Ectodermal cell (in vitro differentiated cells): ENCODE measurements around the gene GIN1. TPM values are rescaled to one million over a fixed set of nuclear protein-coding genes. Genes with fewer than 3 reads are reported as not detected.
"Not testable (repeated sequence)": the region's sequence is repeated elsewhere in the genome, so short reads cannot be mapped to it uniquely, and the experiment has no call there.

Experiments used
- H3K27ac ChIP-seq: 2 replicates; pipeline ENCODE4 v1.7.0; 2013; ENCODE audit warnings: mild to moderate bottlenecking, low read depth, low read length; ENCODE audit not compliant: insufficient read depth, poor library complexity, severe bottlenecking
- H3K27me3 ChIP-seq: 2 replicates; pipeline ENCODE4 v1.7.0; 2013; ENCODE audit warnings: mild to moderate bottlenecking, low read length; ENCODE audit not compliant: insufficient read depth, control insufficient read depth, poor library complexity, severe bottlenecking
- H3K36me3 ChIP-seq: one replicate; pipeline ENCODE4 v1.7.0; 2013; ENCODE audit warnings: low read length; ENCODE audit not compliant: control insufficient read depth, insufficient read depth
- H3K4me1 ChIP-seq: one replicate; pipeline ENCODE4 v1.7.0; 2013; ENCODE audit warnings: low read length; ENCODE audit not compliant: control insufficient read depth, insufficient read depth
- H3K4me3 ChIP-seq: 2 replicates; pipeline ENCODE4 v1.7.0; 2013; ENCODE audit warnings: low read depth, low read length, control low read depth; ENCODE audit not compliant: insufficient read depth
- H3K9me3 ChIP-seq: 2 replicates; pipeline ENCODE4 v1.7.0; 2013; ENCODE audit warnings: mild to moderate bottlenecking, low read length, moderate library complexity; ENCODE audit not compliant: control insufficient read depth
- WGBS, 2 experiments: methylation state at CpG; one replicate each; pipeline ENCODE4 v1.1.7; 2013; ENCODE audit warnings: missing lambda C conversion rate in 2 of 2; 5-methylcytosine and 5-hydroxymethylcytosine counted together
- polyA plus RNA-seq, 4 experiments: library from polyadenylated mRNA; stranded (reverse); fragments of 50-300 nt; gene quantifications; one replicate each; pipeline ENCODE4 v1.2.3, GENCODE V29; 2013

Gene GIN1, protein sequence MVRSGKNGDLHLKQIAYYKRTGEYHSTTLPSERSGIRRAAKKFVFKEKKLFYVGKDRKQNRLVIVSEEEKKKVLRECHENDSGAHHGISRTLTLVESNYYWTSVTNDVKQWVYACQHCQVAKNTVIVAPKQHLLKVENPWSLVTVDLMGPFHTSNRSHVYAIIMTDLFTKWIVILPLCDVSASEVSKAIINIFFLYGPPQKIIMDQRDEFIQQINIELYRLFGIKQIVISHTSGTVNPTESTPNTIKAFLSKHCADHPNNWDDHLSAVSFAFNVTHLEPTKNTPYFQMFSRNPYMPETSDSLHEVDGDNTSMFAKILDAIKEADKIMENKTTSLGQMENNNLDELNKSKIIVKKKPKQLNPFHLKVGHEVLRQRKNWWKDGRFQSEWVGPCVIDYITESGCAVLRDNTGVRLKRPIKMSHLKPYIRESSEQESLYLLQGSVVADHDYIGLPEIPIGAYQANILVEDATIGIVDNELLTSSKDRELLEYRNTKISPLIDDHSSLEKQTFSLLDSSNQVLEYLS
- polyA plus RNA-seq (2013, experiment 1 of 4): 12.7 TPM
- polyA plus RNA-seq (2013, experiment 2 of 4): 10.4 TPM
- polyA plus RNA-seq (2013, experiment 3 of 4): 11.5 TPM
- 11.1 TPM for polyA plus RNA-seq (2013, experiment 4 of 4)

DNA sequence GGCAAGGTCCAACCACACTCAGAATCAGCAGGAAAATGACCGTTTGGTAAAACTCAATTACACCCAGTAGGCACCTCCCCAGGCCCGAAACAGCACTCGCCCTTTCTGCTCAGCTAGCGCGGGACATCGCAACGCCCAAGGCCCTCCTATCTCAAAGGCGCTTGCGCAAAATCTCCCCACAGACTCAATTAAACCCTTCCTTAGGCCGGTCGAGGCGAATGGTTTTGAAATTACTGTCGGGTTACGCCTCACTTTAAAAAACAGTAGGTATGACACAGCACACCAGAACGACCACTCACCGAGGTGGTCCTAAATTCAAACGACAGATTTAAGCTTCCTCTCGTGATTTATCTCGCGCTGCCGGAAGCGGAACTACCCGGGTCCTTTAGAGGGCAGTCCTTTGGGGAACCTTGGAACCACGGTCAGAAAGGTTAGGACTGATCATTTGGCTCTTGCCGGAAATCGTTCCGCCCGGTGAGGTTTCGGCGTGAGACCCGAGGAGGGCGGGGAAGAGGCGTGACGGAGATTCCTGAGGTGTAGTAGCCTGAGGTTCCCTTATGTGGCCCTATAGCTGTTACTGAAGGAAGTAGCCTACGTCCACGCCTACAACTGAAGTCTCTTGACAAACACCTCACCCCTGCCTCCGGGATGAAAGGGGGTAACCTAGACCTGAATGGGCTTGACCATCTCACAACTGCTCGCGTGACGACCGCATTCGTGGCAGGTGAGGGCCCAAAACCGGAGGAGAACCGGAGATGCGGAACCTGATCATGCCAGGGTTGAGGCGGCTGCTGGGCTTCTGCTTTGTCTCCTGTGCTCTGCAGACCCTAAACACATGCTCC, at the start of gene GIN1, which contains the start of gene PPIP5K2:
GIN1 (minus strand) TSS at position 374 of the 842 bp plus-strand sequence. CDS start 11,431 bp downstream, outside the sequence.
PPIP5K2 (plus strand) TSS at position 537 of the 842 bp plus-strand sequence. CDS start 9,289 bp downstream, outside the sequence.
- Histone ChIP-seq H3K36me3 (no peaks in the 10 kb centered on the region), H3K27me3 (no peaks in the 10 kb centered on the region), H3K9me3 (no peaks in the 10 kb centered on the region), H3K4me3 (peak within 1 kb of the TSS; percentile 83), H3K4me1 (peaks cover 10% of the 10 kb centered on the region), H3K27ac (peak within 1 kb of the TSS; percentile 98)
- 0% methylated on average over 46 of the region's 46 CpGs for WGBS, 2 experiments

DNA sequence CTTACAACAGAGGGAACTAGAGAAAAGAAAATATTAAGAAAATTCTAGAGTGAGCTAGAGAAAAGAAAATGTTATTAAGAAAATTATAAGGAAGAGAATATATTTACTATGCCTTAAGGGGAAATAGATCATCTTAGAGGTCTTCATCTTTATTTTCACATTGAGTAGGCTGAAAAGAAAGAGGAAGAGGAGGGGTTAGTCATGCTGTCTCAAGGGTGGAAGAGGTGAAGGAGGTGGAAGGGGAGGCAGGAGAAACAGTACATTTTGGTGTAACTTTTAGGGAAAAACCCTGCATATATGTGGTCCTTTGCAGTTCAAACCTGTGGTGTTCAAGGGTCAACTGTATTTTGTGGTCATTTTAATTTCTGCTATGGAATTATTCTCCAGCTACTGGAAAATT, 46.8 kb upstream of the GIN1 start:
- Histone ChIP-seq H3K27ac (no peak overlapping the region), H3K4me1 (no peaks in the 10 kb centered on the region), H3K4me3 (no peak overlapping the region), H3K36me3 (peaks cover 9% of the 10 kb centered on the region), H3K9me3 (no peaks in the 10 kb centered on the region), H3K27me3 (no peaks in the 10 kb centered on the region)

DNA sequence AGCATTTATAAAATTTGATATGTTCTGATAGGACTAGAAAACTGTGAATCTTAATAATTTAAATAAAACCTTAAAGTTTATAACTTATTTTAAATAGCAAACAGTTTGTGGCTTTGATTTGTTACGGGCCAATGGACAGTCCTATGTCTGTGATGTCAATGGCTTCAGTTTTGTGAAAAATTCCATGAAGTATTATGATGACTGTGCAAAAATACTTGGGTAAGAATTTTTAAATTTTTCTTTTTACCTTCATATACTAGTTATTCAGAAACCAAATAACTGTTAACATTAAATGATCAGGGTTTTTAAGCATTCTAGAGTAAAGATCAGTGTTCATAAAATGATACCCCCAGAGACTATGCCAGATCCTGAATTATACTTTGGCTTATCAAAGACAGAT, 31.2 kb upstream of the GIN1 start:
- H3K4me1 ChIP-seq: no peaks in the 10 kb centered on the region
- H3K36me3 ChIP-seq: no peaks in the 10 kb centered on the region
- no peak overlapping the region for H3K4me3 ChIP-seq
- H3K9me3 ChIP-seq: no peaks in the 10 kb centered on the region
- H3K27me3 ChIP-seq: no peaks in the 10 kb centered on the region
- 90% methylated on average over 1 of the region's 1 CpG; no CpG with 5 or more reads in 1 of the 2 experiments for WGBS, 2 experiments
- H3K27ac ChIP-seq: no peak overlapping the region

DNA sequence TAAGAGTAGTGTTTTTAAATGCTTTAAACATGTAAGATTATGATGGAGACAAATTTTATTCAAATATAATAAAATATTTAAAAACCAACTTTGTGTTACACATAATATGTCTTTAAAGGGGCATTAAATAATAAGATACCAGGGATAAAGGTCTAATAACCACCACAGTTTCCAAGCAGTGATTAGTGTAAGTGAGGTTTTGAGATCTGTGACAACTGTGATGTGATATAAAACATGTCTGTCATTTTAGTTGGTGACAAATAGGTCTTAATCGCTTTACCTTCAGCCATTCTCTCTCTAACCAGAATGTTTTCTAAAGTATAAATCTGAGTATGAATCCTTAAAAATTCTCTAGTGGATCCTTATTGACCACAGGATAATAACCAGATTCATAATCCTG, 28.3 kb upstream of the GIN1 start:
- H3K27me3 ChIP-seq: no peaks in the 10 kb centered on the region
- no peaks in the 10 kb centered on the region for H3K36me3 ChIP-seq
- no peaks in the 10 kb centered on the region for H3K4me1 ChIP-seq
- H3K27ac ChIP-seq: no peak overlapping the region
- no peak overlapping the region for H3K4me3 ChIP-seq
- 100% methylated on average over 1 of the region's 1 CpG; no CpG with 5 or more reads in 1 of the 2 experiments for WGBS, 2 experiments
- H3K9me3 ChIP-seq: no peaks in the 10 kb centered on the region

DNA sequence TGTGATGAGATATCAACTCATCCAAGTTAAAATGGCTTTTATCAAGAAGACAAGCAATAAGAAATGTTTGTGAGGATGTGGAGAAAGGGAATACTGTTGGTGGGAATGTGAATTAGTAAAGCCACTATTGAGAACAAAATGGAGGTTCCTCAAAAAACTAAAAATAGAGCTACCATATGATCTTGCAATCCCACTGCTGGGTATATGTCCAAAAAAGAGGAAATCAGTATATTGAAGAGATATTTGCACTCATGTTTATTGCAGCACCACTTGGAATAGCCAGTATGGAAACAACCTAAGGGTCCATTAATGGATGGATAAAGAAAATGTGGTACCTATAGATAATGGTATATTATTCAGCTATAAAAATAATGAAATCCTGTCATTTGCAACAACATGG, 25.3 kb upstream of the GIN1 start:
- H3K9me3 ChIP-seq: no peaks in the 10 kb centered on the region
- H3K4me3 ChIP-seq: no peak overlapping the region
- H3K27ac ChIP-seq: no peak overlapping the region
- no peaks in the 10 kb centered on the region for H3K36me3 ChIP-seq
- H3K27me3 ChIP-seq: no peaks in the 10 kb centered on the region
- H3K4me1 ChIP-seq: no peaks in the 10 kb centered on the region

DNA sequence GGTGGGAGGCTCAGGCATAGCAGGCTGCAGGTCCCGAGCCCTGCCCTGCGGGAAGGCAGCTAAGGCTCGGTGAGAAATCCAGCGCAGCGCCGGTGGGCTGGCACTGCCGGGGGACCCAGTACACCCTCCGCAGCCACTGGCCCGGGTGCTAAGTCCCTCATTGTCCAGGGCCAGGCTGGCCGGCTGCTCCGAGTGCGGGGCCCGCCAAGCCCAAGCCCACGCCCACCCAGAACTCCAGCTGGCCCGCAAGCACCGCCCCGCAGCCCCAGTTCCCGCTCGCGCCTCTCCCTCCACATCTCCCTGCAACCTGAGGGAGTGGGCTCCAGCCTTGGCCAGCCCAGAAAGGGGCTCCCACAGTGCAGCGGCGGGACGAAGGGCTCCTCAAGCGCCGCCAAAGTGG, 22.2 kb upstream of the GIN1 start:
- not testable (repeated sequence) for H3K27ac ChIP-seq, H3K4me3 ChIP-seq, H3K9me3 ChIP-seq, H3K27me3 ChIP-seq, H3K36me3 ChIP-seq, H3K4me1 ChIP-seq
- WGBS, 2 experiments: 96 to 97% methylated on average over 25 of the region's 25 CpGs

DNA sequence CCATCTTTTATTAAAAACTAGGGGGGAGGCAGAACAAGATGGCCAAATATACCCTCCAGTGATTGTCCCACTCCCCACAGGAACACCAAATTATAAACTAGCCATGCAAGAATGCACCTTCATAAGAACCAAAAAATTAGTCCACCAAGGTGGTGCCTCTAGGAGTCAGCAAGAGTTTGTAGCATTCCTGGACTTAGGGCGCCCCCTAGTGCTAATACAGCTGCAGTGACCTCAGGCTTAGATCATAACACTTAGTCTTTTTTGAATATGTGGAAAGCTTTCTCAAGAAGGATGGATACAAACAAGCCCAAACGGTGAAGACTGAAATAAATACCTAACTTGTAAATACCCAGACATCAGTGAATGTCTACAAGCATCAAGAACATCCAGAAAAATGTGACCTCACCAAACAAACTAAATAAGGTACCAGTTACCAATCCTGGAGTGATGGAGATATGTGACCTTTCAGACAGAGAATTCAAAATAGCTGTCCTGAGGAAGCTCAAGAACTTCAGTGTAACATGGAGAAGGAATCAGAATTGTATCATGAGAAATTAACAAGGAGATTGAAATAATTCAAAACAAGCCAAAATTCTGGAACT, 19.4 kb upstream of the GIN1 start:
- Histone ChIP-seq H3K9me3 (no peaks in the 10 kb centered on the region), H3K36me3 (peaks cover 9% of the 10 kb centered on the region), H3K4me1 (no peaks in the 10 kb centered on the region), H3K4me3 (no peak overlapping the region), H3K27me3 (no peaks in the 10 kb centered on the region), H3K27ac (no peak overlapping the region)
- 0 to 7% methylated on average over 2 of the region's 2 CpGs for WGBS, 2 experiments

DNA sequence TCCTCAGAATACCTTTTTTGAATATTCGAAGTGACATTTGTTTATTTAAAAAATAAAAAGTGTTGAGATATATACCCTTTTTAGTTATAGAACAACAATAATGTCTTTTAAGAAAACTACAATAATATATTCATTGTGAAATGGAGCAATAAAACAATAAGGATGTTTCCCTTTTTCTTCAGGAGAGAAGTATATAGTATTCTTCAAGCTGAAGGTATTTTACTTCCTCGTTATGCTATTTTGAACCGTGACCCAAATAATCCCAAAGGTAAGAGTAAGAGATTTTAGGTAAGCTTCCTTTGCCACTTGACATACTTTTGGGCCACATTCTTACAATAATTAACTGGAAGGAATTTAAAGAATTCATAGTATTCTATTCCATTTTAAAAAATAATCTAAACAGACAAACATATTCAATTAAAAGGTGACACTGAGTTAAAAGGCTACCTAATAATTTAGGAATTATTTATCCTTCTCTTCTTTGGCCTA, 18.3 kb upstream of the GIN1 start:
- Histone ChIP-seq H3K4me3 (no peak overlapping the region), H3K36me3 (peaks cover 9% of the 10 kb centered on the region), H3K4me1 (no peaks in the 10 kb centered on the region), H3K9me3 (no peaks in the 10 kb centered on the region), H3K27ac (no peak overlapping the region), H3K27me3 (no peaks in the 10 kb centered on the region)
- 100% methylated on average over 1 to 2 of the region's 3 CpGs for WGBS, 2 experiments

DNA sequence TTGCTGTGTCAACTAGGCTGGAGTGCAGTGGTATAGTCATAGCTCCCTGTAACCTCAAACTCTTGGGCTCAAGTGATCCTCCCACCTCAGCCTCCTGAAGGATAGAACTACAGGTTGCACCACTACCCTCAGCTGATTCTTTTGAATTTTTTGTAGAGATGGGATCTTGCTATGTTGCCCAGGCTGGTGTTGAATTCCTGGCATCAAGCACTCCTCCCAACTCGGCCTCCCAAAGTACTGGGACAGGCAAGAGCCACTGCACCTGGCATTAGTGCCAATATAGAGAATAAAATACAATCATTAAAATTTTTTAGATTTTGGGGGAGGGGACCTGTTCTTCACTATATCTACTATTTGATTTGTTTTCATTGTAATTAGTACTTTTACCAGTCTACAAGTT, 15.5 kb upstream of the GIN1 start:
- H3K36me3 ChIP-seq: peaks cover 9% of the 10 kb centered on the region
- no peak overlapping the region for H3K27ac ChIP-seq
- no peaks in the 10 kb centered on the region for H3K4me1 ChIP-seq
- H3K9me3 ChIP-seq: no peaks in the 10 kb centered on the region
- 83 to 86% methylated on average over 1 of the region's 1 CpG for WGBS, 2 experiments
- H3K4me3 ChIP-seq: no peak overlapping the region
- no peaks in the 10 kb centered on the region for H3K27me3 ChIP-seq
